Activated CD4-positive, CD25-positive, alpha-beta regulatory T cell treated with anti-CD3 and anti-CD28 coated beads, Interleukin-2, amount 50 U/mL, for 16 hours (primary cell): ENCODE measurements around the gene KLHDC1.

Experiments
- DNase-seq: peaks from one replicate; pipeline ENCODE4 v3.0.0-alpha.2; 2020; ENCODE audit warnings: low read depth, low spot score

KLHDC1 gene

DNA sequence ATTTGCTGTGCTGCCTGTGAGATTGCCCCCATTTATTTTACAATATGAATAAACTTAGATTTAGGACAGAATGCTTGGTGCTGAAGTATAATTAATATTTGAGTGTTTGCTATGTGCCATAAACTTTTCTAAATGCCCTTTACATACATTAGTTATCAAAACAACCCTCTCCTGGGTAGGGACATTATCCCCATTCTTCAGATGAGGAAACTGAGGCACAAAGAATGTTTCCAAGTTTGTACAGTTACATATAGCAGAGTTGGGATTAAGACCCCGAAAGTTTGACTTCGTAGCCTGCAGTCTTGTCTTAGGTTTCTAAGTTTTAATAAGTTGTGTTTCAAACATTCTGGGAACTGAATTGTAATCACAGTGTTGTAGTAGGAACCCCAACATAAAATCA, 93.4 kb downstream of the KLHDC1 start:
- DNase-seq: no peak

DNA sequence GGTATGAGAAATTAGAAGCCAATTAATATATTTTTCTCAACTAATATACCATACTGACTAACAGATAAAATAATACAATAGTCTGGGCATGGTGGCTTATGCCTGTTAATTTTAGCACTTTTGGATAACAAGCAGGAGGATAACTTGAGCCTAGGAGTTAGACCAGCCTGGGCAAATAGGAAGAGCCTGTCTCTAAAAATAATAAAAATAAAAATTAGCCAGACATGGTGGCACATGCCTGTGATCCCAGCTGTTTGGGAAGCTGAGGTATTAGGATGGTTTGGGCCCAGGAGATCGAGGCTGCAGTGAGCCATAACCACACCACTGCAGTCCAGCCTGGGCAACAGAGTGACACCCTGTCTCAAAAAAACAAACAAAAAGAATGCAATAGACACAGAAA, 99.7 kb downstream of the KLHDC1 start:
- DNase-seq: no peak

DNA sequence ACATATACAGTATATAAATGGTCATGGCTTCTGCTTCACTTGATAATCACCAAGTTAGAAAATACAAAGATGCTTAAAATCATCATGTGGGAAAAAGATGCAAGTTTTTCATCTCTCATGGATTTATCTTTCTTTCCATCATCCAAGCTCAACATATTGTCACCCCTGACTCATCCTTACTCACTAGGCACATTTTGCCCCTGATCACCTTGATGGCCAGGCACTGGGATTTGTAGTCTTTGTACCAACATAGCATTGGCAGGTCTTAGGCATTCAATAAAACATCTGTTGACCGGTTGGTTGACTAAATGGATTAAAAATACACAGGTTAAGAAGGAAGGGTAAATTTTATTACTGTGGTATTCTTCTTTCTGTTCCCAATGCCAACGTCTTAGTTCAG, 103.1 kb downstream of the KLHDC1 start:
- DNase-seq: no peak
